Lower leg skin (tissue), 3 donors: Measurements from ENCODE around the gene EYS.

Experiments used
- POLR2A ChIP-seq, 2 donors: fragments of 450-650 bp; IDR thresholded peaks; one replicate each; pipeline ENCODE4 v1.6.1; 2016 to 2017; ENCODE audit warnings: antibody characterized with exemption in 2 of 2, mild to moderate bottlenecking in 1 of 2, moderate library complexity in 1 of 2
- TF ChIP-seq, protein P1 (sequence below), 3 donors: fragments of 450-650 bp; IDR thresholded peaks; one replicate each; pipeline ENCODE4 v1.5.1; 2016; ENCODE audit warnings: antibody characterized with exemption in 3 of 3, mild to moderate bottlenecking in 3 of 3, moderate library complexity in 2 of 3

DNA sequence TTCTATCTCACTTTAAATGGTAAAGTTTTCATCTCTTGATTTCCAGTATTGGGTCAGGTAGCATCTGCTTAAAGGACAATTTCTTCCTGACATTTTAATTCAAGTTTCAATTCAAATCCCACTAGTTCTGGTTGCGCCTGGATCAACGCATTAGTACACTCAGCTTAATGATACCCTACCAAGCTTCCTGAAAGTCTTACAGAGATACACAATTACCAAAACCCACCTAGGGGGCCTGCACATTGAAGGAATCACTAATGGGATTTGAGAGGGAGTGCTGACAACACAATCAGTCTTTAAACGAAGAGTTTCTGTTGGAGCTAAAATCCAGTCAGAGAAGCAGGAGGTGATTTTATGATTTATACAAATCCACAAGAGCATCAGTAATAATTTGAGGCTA lies 1778.4 kb downstream of the EYS start:
- TF ChIP-seq, protein P1, sequence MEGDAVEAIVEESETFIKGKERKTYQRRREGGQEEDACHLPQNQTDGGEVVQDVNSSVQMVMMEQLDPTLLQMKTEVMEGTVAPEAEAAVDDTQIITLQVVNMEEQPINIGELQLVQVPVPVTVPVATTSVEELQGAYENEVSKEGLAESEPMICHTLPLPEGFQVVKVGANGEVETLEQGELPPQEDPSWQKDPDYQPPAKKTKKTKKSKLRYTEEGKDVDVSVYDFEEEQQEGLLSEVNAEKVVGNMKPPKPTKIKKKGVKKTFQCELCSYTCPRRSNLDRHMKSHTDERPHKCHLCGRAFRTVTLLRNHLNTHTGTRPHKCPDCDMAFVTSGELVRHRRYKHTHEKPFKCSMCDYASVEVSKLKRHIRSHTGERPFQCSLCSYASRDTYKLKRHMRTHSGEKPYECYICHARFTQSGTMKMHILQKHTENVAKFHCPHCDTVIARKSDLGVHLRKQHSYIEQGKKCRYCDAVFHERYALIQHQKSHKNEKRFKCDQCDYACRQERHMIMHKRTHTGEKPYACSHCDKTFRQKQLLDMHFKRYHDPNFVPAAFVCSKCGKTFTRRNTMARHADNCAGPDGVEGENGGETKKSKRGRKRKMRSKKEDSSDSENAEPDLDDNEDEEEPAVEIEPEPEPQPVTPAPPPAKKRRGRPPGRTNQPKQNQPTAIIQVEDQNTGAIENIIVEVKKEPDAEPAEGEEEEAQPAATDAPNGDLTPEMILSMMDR (IDR thresholded peaks at IDR 0.05), result no peak
- no peak for TF ChIP-seq POLR2A (IDR thresholded peaks at IDR 0.05)
